Stimulated activated CD8-positive, alpha-beta memory T cell treated with anti-CD3 and anti-CD28 coated beads, Interleukin-15, amount 100 ng/mL, for 24 hours (primary cell): ENCODE results near the gene NEGR1.

Source experiments
- DNase-seq: peaks from one replicate; pipeline ENCODE4 v3.0.0-alpha.2; 2020; ENCODE audit warnings: low read depth

NEGR1 gene

GRCh38 chr1:72023063-72023930, 259.0 kb downstream of the NEGR1 start:
- no peak for DNase-seq

- DNase-seq, result no peak
Measured at GRCh38 chr1:72018562-72018961, 263.8 kb downstream of the NEGR1 start.

- DNase-seq, result no peak
Measured at GRCh38 chr1:72015006-72015405, 267.3 kb downstream of the NEGR1 start.

- no peak for DNase-seq
Measured at GRCh38 chr1:72013161-72013560, 269.2 kb downstream of the NEGR1 start.

- no peak for DNase-seq
Measured at GRCh38 chr1:72011721-72012120, 270.6 kb downstream of the NEGR1 start.

- DNase-seq, result no peak
Measured at GRCh38 chr1:72010094-72010431, 272.3 kb downstream of the NEGR1 start.

GRCh38 chr1:72009173-72010093, 272.9 kb downstream of the NEGR1 start:
- no peak for DNase-seq

- no peak for DNase-seq
Measured at GRCh38 chr1:72007312-72007711, 275.0 kb downstream of the NEGR1 start.

- DNase-seq, result no peak
Measured at GRCh38 chr1:72006092-72006491, 276.2 kb downstream of the NEGR1 start.

GRCh38 chr1:72003092-72003491, 279.2 kb downstream of the NEGR1 start:
- no peak for DNase-seq

GRCh38 chr1:72000809-72001208, 281.5 kb downstream of the NEGR1 start:
- DNase-seq, result no peak

- no peak for DNase-seq
Measured at GRCh38 chr1:71994646-71995045, 287.7 kb downstream of the NEGR1 start.

- DNase-seq, result no peak
Measured at GRCh38 chr1:71987181-71987580, 295.2 kb downstream of the NEGR1 start.

GRCh38 chr1:71986160-71986559, 296.2 kb downstream of the NEGR1 start:
- no peak for DNase-seq

- DNase-seq, result no peak
Measured at GRCh38 chr1:71980556-71980955, 301.8 kb downstream of the NEGR1 start.

- no peak for DNase-seq
Measured at GRCh38 chr1:71979882-71980281, 302.5 kb downstream of the NEGR1 start.

GRCh38 chr1:71967670-71968069, 314.7 kb downstream of the NEGR1 start:
- DNase-seq, result no peak

- no peak for DNase-seq
Measured at GRCh38 chr1:71964188-71964587, 318.2 kb downstream of the NEGR1 start.

- DNase-seq, result no peak
Measured at GRCh38 chr1:71956613-71957285, 325.6 kb downstream of the NEGR1 start.

- no peak for DNase-seq
Measured at GRCh38 chr1:71950579-71950978, 331.8 kb downstream of the NEGR1 start.

GRCh38 chr1:71949681-71950080, 332.7 kb downstream of the NEGR1 start:
- DNase-seq, result no peak

GRCh38 chr1:71948561-71948960, 333.8 kb downstream of the NEGR1 start:
- no peak for DNase-seq

GRCh38 chr1:71944006-71944405, 338.3 kb downstream of the NEGR1 start:
- no peak for DNase-seq
